HUES48 (cell line): ENCODE results near the gene NTN4.
"Not testable (repeated sequence)": the region's sequence is repeated elsewhere in the genome, so short reads cannot be mapped to it uniquely, and the experiment has no call there.

Experiments used
- H3K27ac ChIP-seq: one replicate; pipeline ENCODE4 v1.7.0; 2013; ENCODE audit warnings: low read depth, low read length, inconsistent platforms
- H3K27me3 ChIP-seq: 2 replicates; pipeline ENCODE4 v1.6.1; 2013; ENCODE audit warnings: mild to moderate bottlenecking, low read length; ENCODE audit not compliant: control insufficient read depth, insufficient read depth
- H3K36me3 ChIP-seq: 2 replicates; pipeline ENCODE4 v1.6.1; 2013; ENCODE audit warnings: low read length; ENCODE audit not compliant: control insufficient read depth, insufficient read depth
- H3K4me1 ChIP-seq: 2 replicates; pipeline ENCODE4 v1.6.1; 2013; ENCODE audit warnings: mild to moderate bottlenecking, low read length; ENCODE audit not compliant: control insufficient read depth, insufficient read depth
- H3K4me3 ChIP-seq: 2 replicates; pipeline ENCODE4 v1.5.1; 2013; ENCODE audit warnings: mild to moderate bottlenecking, low read depth, low read length
- H3K9ac ChIP-seq: 2 replicates; pipeline ENCODE4 v1.6.1; 2013; ENCODE audit warnings: mild to moderate bottlenecking, low read depth, low read length, moderate library complexity
- H3K9me3 ChIP-seq: 2 replicates; pipeline ENCODE4 v1.6.1; 2013; ENCODE audit warnings: low read length; ENCODE audit not compliant: control insufficient read depth, insufficient read depth

The NTN4 gene

GRCh38 chr12:95815632-95816212, 25.2 kb upstream of the NTN4 start:
- Histone ChIP-seq H3K9ac (no peak overlapping the region), H3K4me1 (no peaks in the 10 kb centered on the region)

GRCh38 chr12:95812155-95812554, 21.6 kb upstream of the NTN4 start:
- H3K9me3 ChIP-seq, H3K4me1 ChIP-seq, H3K27ac ChIP-seq, H3K36me3 ChIP-seq, H3K4me3 ChIP-seq, H3K27me3 ChIP-seq, H3K9ac ChIP-seq: not testable (repeated sequence)

More at GRCh38 chr12:95815632-95816212, 25.2 kb upstream of the NTN4 start:
- Histone ChIP-seq H3K9me3 (no peaks in the 10 kb centered on the region), H3K36me3 (no peaks in the 10 kb centered on the region), H3K27me3 (no peaks in the 10 kb centered on the region), H3K27ac (no peak overlapping the region), H3K4me3 (no peak overlapping the region)

GRCh38 chr12:95810411-95810810, 19.8 kb upstream of the NTN4 start:
- no peak overlapping the region for H3K4me3 ChIP-seq
- no peaks in the 10 kb centered on the region for H3K4me1 ChIP-seq
- no peak overlapping the region for H3K27ac ChIP-seq

GRCh38 chr12:95809000-95809680, 18.6 kb upstream of the NTN4 start:
- H3K9me3 ChIP-seq = no peaks in the 10 kb centered on the region
- no peaks in the 10 kb centered on the region for H3K36me3 ChIP-seq
- H3K27ac ChIP-seq = no peak overlapping the region
- H3K4me3 ChIP-seq = no peak overlapping the region
- H3K4me1 ChIP-seq = no peaks in the 10 kb centered on the region
- H3K9ac ChIP-seq = no peak overlapping the region
- no peaks in the 10 kb centered on the region for H3K27me3 ChIP-seq

More at GRCh38 chr12:95810411-95810810, 19.8 kb upstream of the NTN4 start:
- Histone ChIP-seq H3K36me3 (no peaks in the 10 kb centered on the region), H3K27me3 (no peaks in the 10 kb centered on the region), H3K9ac (no peak overlapping the region), H3K9me3 (no peaks in the 10 kb centered on the region)

GRCh38 chr12:95808146-95808545, 17.6 kb upstream of the NTN4 start:
- Histone ChIP-seq H3K4me3 (no peak overlapping the region), H3K36me3 (no peaks in the 10 kb centered on the region), H3K9ac (no peak overlapping the region), H3K9me3 (no peaks in the 10 kb centered on the region), H3K27ac (no peak overlapping the region), H3K27me3 (no peaks in the 10 kb centered on the region), H3K4me1 (no peaks in the 10 kb centered on the region)

GRCh38 chr12:95805864-95806671, 15.5 kb upstream of the NTN4 start:
- H3K4me3 ChIP-seq = no peak overlapping the region
- no peak overlapping the region for H3K27ac ChIP-seq
- peaks cover 4% of the 10 kb centered on the region; the same call in 1 of the 2 replicates for H3K4me1 ChIP-seq
- no peaks in the 10 kb centered on the region for H3K27me3 ChIP-seq
- H3K9me3 ChIP-seq = no peaks in the 10 kb centered on the region
- H3K36me3 ChIP-seq = no peaks in the 10 kb centered on the region
- H3K9ac ChIP-seq = no peak overlapping the region

- Histone ChIP-seq H3K4me1 (peaks cover 4% of the 10 kb centered on the region; the same call in 1 of the 2 replicates), H3K27ac (no peak overlapping the region), H3K36me3 (no peaks in the 10 kb centered on the region), H3K9ac (no peak overlapping the region), H3K9me3 (no peaks in the 10 kb centered on the region), H3K4me3 (no peak overlapping the region), H3K27me3 (no peaks in the 10 kb centered on the region)
Observed at GRCh38 chr12:95804291-95804690, 13.7 kb upstream of the NTN4 start.

- H3K4me1 ChIP-seq = peaks cover 4% of the 10 kb centered on the region; the same call in 1 of the 2 replicates
- no peak overlapping the region for H3K27ac ChIP-seq
- no peak overlapping the region for H3K9ac ChIP-seq
Observed at GRCh38 chr12:95803817-95804216, 13.3 kb upstream of the NTN4 start.

GRCh38 chr12:95802482-95803270, 12.1 kb upstream of the NTN4 start:
- Histone ChIP-seq H3K4me3 (no peak overlapping the region), H3K4me1 (peaks cover 4% of the 10 kb centered on the region; the same call in 1 of the 2 replicates), H3K27ac (no peak overlapping the region)

More at GRCh38 chr12:95803817-95804216, 13.3 kb upstream of the NTN4 start:
- H3K27me3 ChIP-seq = no peaks in the 10 kb centered on the region
- H3K4me3 ChIP-seq = no peak overlapping the region
- no peaks in the 10 kb centered on the region for H3K9me3 ChIP-seq
- H3K36me3 ChIP-seq = no peaks in the 10 kb centered on the region

GRCh38 chr12:95796982-95797289, 6.4 kb upstream of the NTN4 start:
- H3K36me3 ChIP-seq = no peaks in the 10 kb centered on the region
- H3K4me1 ChIP-seq = no peaks in the 10 kb centered on the region
- peaks cover 21% of the 10 kb centered on the region for H3K27me3 ChIP-seq
- no peak overlapping the region for H3K4me3 ChIP-seq
- no peak overlapping the region for H3K27ac ChIP-seq
- no peaks in the 10 kb centered on the region for H3K9me3 ChIP-seq
- H3K9ac ChIP-seq = no peak overlapping the region

More at GRCh38 chr12:95802482-95803270, 12.1 kb upstream of the NTN4 start:
- Histone ChIP-seq H3K9me3 (no peaks in the 10 kb centered on the region), H3K27me3 (no peaks in the 10 kb centered on the region), H3K9ac (no peak overlapping the region), H3K36me3 (no peaks in the 10 kb centered on the region)
